NCI-H526 treated with DMSO at 0.1 percent for 48 hours (cell line): ENCODE measurements around the gene ARHGAP8.
"Not testable (repeated sequence)": the region's sequence is repeated elsewhere in the genome, so short reads cannot be mapped to it uniquely, and the experiment has no call there.

ENCODE experiments used
- DNase-seq: peaks from one replicate; lab custom pipeline; 2025; lab: John Stamatoyannopoulos, UW

Gene ARHGAP8

DNA sequence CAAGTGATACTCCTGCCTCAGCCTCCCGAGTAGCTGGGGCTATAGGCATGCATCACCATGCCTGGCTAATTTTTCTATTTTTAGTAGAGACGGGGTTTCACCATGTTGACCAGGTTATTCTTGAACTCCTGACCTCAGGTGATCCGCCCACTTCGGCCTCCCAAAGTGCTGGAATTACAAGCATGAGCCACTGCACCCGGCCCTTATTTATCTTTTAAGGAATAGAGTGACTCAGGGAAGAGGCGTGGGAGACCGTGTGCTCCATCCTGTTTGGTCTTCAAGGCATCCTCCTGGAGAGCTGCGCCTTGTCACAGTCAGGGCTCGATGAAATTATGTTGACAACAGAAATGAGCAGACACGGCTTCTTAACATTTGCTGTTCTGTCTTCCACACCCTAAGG is 12.7 kb upstream of the ARHGAP8 start:
- not testable (repeated sequence) for DNase-seq

DNA sequence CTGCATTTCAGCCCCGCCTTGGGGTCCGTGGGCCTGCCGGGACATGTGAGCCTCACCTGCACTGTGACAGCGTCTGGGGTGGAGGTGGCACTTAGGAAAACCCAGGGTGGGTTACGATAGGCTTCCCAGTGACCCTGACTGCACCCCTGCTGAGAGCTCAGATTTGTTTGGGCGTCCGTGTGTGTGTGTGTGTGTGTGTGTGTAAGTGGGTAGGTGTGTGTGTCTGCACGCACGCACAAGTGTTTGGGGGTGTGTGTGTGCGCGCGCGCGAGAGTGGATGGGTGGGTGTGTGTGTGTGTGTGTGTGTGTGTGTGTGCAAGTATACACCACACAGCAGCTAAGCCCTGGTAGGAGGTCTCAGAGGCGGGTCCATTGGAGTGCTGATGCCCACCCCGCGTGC is 12.1 kb upstream of the ARHGAP8 start:
- no peak for DNase-seq

DNA sequence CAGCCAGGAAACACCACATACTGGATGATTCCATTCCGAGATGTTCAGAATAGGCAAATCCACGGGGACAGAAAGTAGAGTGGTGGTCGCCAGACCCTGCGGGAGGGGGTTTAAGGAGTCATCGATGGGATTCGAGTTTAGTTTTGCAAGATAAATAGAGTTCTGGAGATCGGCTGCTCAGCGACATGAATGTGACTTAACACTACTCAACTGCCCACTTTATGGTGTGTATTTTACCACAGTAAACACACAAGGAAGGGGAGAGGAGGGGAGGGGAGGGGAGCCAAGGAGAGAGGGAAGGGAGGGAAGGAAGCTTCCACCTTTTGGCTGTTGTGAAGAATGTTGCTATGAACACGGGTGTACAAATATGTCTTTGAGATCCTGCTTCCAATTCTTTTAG is 10.4 kb upstream of the ARHGAP8 start:
- DNase-seq: no peak

DNA sequence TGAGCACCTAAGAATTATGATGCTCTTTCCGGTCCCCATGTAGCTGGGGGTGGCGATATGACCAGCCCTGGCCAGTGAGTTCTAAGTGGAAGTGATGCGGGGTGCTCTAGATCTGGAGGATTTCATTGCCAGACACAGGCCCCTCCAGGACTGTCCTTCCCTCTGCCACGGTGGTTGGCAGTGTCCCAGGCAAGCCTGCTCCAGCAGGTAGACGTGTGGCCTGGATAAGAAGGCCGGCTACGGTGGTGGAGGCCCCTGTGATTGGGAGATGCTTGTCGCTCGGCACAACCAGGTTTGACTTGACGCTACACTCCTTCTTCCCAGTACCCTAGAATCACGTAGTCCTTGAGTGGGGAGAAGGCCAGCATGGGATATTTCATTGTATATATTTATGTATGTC is 9.1 kb upstream of the ARHGAP8 start:
- no peak for DNase-seq

DNA sequence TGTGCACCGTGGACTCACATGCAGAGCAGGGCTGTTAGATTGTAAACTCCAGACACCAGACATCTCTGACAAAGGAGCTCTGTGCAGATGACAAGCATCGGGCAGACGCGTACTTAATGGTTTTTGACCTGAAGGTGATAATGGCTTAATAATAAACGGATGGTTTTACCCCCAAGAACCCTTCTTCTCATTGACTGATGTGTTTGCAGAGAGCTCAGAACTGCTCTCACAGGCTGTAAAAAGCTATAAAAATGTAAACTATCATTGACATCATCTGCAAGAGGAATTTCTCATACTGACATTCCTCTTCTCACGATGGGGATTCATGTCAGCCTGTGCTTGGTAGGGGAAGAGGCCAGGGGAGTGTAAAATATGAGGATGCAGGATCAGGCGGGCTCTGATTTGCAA is 8.6 kb upstream of the ARHGAP8 start:
- DNase-seq: no peak

DNA sequence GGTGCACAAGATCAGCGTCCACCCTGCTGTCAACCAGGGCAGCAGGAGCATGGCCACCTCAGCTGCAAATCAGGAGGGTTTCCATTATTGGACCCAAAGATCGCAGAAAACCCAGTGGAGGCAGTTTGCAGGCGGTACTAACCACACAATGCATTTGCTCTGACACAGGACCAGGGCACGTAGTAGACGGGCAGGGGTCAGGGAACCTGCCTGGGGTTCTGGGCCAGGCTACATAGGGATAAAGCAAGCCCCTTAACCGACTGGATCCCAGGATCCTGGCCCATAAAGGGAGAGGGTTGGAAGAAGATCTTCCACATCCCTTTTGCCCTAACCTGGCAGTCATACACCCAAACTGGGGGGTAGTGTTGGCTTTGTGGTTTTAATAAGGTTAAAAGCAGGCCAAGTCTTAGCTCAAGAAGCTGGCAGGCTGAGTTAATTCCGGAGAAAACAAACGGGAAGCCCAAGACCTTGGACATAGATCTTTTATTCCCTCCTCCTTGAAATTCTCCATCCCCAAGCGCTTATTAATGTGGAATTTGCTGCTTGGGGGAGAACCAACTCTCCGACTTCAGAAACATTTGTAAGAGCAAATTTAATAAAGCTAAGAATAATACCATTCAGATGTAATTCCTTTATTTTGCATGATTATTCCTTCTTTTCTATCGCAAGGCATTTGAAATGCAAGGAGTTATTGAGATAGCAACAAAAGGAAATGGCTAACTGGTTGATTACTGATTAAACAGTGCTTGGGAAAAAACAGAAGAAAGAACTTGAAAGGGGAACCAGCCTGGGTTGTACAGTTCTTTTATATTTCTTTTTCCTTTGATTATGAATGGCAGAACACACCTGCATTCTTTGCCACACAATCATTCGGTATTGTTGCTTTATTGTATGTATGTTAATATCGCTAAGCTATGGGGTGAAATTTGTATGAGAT is 6.3 kb upstream of the ARHGAP8 start:
- DNase-seq: no peak

DNA sequence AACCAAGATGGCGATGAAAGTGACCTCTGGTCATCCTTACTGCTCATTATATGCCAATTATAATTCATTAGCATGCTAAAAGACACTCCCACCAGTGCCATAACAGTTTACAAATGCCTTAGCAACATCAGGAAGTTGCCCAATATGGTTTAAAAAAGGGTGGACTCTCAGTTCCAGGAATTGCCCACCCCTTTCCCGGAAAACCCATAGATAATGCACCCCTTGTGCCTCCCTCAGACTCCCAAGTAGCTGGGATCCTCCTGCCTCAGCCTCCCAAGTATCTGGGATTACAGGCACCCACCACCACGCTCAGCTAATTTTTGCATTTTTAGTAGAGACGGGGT is 4.6 kb upstream of the ARHGAP8 start:
- not testable (repeated sequence) for DNase-seq

DNA sequence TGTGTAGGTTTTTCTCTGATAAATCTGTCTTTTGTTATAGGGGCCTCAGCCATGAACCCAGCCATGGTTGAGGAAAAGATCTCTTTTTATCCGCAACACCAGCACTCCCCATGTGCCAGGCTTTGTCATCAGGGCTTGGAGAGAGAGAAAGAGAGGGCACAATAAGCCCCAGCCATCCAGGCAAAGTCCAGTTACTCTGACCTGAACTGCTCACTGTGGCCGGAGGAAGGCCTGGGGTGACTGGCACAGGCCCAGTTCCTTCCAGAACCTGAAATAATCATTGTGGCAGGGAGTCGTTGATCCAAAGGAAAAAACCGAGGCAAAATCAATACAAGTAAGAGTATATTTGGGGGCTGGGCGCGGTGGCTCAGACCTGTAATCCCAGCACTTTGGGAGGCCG is 3.9 kb upstream of the ARHGAP8 start:
- no peak for DNase-seq

DNA sequence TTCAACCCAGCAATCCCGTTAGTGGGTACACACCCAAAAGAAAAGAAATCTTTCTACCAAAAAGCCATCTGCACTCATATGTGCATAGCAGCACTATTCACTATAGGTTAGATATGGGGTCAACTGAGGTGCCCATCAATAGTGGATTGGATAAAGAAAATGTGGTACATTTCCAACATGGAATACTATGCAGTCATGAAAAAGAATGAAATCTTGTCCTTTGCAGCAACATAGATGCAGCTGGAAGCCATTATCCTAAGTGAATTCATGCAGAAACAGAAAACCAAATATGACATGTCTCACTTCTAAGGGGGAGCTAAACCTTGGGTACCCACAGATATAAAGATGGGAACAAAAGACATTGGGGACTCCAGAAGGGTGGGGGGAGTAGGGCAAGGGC is 1.9 kb upstream of the ARHGAP8 start:
- no peak for DNase-seq

DNA sequence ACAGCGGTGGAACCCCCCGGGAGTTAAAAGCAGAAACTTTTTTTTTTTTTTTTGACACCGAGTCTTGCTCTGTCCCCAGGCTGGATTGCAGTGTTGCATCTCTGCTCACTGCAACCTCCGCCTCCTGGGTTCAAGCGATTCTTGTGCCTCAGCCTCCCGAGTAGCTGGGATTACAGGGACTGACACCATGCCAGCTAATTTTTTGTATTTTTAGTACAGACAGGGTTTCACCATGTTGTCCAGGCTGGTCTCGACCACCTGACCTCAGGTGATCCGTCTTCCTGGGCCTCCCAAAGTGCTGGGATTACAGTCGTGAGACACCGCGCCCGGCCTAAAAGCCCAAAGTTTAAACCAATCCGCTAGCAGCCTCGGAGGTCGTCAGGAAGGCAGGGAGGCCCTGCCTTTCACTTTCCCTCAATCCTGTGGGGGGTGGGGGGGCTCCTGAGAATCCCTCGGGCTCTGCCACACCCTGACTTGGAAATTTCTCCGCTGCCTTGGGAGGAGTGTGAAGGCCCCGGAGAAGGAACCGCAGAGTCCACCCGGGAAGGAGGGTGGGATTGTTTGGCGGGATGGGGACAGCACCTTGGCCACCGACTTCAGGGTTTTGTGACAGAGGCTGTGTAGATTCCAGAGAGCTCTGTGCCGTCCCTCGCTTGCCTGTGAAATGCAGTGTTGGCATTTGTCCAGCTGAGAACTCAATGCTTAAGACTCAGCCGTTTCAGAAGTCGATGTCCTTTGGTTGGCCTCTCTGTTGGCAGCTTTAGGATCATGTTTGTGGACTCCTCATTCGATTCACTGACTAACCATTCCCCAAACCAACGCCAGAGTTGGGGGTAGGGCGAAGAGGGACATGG is 1.0 kb downstream of the ARHGAP8 start:
- no peak for DNase-seq

DNA sequence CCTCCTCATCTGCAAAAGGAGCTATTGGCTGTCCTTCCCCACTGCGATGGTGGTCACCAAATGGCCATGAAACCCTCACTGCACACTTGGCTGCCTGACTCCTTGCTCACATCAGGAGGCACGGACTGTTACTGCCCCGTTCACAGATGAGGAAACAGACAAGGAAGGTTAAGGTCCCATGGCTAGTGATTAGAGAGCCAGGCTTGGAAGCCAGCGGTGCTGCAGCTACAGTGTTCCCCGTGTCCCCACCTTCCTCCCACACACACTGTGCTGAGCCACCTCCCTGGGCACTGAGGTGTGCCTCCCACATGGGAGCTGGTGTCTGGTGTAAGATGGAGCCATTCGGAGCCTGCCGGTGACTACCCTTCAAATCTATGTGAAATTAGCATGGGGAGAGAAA is 2.6 kb downstream of the ARHGAP8 start:
- DNase-seq: no peak

DNA sequence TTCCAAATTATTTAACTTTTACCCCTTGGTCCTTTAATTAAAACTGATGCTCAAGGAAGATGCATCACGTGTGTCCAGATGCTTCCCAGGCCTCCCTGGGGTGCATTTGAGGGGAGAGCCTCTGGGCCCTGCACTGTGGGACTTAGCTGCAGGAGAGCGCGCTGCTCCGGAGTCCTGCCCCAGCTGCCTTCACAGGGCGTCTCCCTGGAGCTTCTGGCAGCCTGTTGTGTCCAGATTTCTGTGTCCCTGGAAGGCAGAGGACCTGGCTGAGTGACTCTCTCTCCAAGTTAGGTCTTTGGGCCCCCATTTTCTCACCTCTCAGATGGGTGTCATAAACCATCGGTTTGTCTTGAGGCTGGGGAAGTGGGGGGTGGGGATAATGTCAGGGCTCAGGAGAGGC is 3.0 kb downstream of the ARHGAP8 start:
- no peak for DNase-seq

DNA sequence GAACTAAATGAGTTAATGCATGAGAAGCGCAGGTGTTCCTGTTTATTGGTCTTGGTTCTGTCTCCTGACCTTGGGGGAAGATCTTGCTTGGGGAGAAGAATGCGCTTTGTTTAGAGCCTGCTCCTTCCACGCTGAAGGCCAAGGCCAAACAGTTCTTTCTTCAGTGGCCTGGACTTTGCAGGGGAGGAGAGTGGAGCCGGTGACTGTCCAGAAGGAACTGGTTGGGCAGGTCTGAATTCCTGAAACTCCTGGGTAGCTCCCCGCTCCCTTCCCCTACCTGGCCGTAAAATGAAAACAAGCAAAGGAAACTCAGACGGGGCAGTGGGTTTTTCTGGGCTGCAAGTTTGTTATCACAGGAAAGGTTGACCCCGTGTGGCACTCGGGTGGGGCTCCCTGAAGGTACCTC is 3.6 kb downstream of the ARHGAP8 start:
- DNase-seq: peak; percentile 4

DNA sequence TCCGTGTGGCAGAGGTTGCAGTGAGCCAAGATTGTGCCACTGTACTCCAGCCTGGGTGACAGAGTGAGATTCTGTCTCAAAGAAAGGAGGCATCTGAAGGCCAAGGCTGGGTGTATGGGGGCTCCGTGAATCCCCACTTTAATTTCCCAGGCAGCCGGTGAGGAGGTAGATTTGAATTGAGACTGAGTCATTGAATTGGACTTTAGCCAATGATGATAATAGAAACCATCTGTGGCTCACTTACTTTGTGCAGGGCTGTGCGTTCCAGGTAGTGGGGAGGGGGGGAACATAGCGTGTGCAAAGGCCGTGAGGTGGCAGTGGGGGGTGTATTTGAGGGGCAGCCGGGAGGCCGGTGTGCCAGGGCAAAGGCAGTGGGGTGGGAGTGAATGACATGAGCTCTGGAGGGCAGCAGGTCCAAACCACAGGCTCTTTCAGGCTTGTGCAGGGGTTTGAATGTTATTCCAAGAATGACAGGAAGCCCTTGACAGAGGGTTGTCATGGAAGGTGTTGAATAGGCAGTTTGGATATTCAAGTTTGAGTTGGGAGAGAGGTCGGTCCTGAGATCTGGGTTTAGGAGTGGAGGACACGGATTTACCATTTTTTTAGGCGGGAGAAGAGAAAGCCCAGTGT is 6.1 kb downstream of the ARHGAP8 start:
- DNase-seq: no peak

DNA sequence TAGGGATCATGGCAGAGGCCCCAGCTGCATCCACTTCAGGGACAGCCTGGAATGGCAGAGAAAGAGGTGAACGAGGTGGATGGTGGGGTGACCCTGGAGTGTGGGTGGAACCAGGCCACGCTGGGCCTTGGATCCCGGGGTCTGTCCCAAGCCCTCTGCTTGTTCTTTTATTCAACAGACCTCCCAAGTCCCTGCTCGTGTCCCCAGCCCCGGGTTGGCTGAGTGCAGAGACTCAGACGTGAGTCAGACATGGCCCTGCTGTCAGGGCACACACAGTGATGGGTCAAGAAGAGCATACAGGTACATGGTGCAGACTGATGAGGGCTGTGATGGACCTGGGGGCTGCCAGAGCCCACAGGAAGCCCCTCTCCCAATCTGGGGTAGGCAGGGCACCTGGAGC is 6.6 kb downstream of the ARHGAP8 start:
- no peak for DNase-seq

DNA sequence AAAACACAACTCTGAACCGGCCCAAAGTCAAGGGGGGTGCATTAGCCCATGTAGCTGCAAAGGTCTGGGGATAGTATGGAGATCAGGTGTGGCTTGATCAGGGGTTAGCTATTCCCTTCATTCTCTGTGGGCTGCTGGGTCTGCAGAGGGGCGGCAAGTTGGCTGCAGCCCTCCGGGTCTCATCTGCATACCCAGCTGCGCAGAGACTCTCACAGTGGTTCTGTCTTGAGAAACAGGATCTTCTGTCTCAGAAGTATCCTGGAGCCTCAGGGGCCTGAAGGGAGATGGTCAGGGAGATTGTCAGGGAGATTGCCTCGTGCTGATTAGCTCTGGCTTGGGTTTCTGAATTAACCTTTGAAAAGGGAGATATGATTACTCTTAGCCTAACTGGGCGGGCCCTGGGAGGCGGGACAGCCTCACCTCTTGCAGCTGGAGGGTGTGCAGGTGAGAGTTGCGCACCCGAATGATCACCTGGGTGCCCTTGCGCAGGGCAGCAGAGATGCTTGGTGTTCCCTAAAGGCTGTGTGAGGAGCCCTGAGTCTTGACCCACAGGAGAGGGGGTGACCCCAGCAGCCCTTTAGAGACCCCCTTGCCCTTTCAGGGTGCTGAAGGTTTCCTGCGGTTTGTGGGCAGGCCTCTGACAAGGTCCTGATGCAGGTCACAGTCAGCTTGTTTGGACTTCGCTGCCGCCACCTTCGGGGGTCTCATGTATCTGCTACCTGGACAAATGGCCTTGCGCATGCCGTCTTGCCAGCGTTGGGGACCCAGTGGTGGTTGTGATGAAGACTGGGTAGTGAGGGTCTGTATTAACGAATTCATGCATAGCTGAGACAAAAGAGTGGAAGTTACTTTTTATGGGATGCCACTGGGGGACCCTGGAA is 7.3 kb downstream of the ARHGAP8 start:
- no peak for DNase-seq

DNA sequence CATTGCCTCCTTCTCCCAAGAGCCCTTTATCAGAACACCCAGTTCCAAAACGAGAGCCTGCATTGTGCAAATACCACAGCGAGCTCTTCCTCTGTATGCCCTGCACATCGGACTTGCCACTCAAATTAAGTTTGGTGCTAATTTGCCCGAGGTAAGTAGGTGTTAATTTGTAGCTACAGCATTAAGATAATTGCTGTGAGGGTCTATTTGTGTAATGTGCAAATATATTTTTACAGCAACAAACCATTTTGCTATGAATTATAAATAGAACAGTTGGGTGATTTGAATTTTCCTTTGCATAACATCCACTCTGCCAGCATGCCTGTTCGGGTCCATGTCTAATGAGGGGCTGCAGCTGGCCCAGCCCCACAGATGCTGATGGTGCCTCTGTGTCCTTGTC is 8.1 kb downstream of the ARHGAP8 start:
- peak; percentile 91 for DNase-seq

DNA sequence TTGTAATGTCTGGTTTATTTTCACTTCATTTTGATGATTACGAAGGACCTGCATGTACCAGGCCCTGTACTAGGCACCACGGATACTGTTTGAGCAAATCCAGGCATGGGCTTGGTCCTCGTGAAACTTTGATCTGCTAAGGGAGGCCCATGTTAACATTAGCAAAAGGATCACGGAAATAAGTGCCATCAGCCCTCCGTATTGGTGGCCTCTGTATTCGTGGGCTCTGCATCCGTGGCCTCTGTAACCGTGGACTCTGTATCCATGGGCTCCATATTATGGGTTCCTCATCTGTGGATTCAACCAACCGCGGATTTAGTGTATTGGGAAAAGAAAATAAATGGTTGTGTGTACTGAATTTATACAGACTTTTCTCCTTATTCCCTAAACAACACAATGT is 8.7 kb downstream of the ARHGAP8 start:
- DNase-seq: peak; percentile 51

DNA sequence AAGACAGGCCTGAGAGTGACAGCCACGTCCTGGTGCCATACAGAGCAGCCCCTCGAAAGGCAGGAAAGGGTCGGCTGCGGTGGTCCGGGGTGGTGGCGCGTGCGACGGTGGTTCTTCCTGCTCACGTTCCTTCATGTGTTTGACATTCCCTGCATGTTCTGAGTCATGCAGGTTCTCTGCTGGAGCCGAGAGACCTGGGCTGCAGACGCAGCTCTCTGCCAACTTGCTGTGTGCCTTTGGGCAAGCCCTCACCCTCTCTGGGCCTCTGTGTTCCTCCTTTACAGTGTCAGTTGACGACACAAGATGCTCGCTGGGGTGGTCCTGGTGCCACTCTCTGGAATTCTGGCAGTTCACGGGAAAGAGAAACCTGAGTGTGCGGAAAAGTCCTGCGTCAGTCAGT is 12.0 kb downstream of the ARHGAP8 start:
- no peak for DNase-seq

DNA sequence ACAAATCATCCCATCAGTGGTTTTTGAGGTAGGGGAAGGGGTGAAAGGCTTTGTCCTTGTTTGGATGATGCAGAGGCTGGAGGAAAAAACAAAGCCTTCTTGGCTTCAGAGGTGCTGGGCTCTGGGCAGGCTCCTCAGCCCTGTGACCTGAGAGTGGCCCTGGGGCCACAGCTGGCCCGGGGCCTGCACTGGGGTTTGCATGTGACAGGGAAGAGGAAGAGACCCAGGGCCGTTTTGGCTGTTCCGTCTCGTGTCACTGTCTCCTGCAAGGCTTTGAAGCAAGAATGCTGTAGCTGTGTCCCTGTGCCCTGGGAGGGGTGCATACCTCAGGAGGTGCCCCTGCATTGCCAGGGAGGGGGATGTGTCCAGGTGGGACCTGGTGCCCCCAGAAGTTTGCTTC is 12.6 kb downstream of the ARHGAP8 start:
- no peak for DNase-seq

DNA sequence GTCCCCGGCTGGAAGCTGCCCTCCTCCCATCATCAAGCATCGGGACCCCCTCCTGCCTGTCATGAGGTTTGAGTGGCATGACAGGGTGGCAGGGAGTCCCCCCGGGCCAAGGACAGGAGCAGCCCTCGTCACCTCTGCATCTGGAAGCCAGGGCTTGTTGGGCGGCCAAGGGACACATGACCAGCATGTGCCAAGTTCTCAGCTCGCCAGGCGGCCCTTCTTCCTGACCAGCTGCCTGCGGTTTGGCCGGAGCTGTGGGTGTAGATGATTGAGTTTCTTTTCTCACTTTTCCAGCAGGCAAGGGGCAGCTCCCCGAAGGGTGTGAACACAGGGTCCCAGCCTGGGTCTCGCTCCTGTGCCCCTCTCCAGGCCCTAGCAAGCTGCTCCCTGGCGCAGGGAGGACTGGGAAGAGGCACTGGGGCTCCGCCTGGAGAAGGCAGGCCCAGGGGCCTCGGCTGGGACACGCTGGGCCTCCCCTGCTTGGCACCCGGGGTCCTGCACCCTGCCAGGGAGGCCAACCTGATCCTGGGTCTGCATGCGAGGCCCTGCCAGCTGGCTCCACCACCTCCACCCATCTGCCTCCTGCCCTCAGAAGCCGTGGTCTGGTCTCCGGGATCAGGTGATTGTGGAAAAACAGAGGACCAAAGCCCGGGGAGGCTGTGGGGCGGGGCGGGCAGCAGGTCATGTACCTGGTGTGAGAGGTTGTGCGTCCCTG is 13.4 kb downstream of the ARHGAP8 start:
- DNase-seq: no peak
